Inferior parietal cortex (tissue), 1 donor: Measurements from ENCODE around the gene MMP25.
A peak's percentile ranks its signal among the peaks of the same experiment; 100 is the strongest.

Experiments used
- DNase-seq: peaks from one replicate; pipeline ENCODE4 v3.0.0-alpha.2; 2016; ENCODE audit errors: extremely low spot score

The MMP25 gene

GRCh38 chr16:3045758-3046640 is at the start of gene MMP25:
Gene MMP25, plus strand, starts transcription at chr16:3046561. Its CDS starts 357 bp downstream, at chr16:3046918.
- no peak for DNase-seq

GRCh38 chr16:2999929-3000328 is 46.4 kb upstream of the MMP25 start:
- DNase-seq, result no peak

GRCh38 chr16:3000540-3000939 is 45.8 kb upstream of the MMP25 start:
- no peak for DNase-seq

GRCh38 chr16:3001316-3001715 is 45.0 kb upstream of the MMP25 start:
- DNase-seq, result no peak

- peak; percentile 99 for DNase-seq
Measured at GRCh38 chr16:3003582-3004270, 42.6 kb upstream of the MMP25 start.

- DNase-seq, result no peak
Measured at GRCh38 chr16:3004319-3004718, 42.0 kb upstream of the MMP25 start.

- no peak for DNase-seq
Measured at GRCh38 chr16:3004781-3005284, 41.5 kb upstream of the MMP25 start.

- no peak for DNase-seq
Measured at GRCh38 chr16:3007059-3007956, 39.1 kb upstream of the MMP25 start.

GRCh38 chr16:3007957-3008689 is 38.2 kb upstream of the MMP25 start:
- DNase-seq, result no peak

GRCh38 chr16:3008690-3009037 is 37.7 kb upstream of the MMP25 start:
- DNase-seq, result no peak

GRCh38 chr16:3009568-3010390 is 36.6 kb upstream of the MMP25 start:
- no peak for DNase-seq

GRCh38 chr16:3010510-3010909 is 35.9 kb upstream of the MMP25 start:
- no peak for DNase-seq

GRCh38 chr16:3012246-3012645 is 34.1 kb upstream of the MMP25 start:
- DNase-seq, result no peak

- DNase-seq, result no peak
Measured at GRCh38 chr16:3012828-3013420, 33.4 kb upstream of the MMP25 start, which contains the start of gene CLDN9. Gene CLDN9, plus strand, starts transcription at chr16:3012923. Its CDS starts 440 bp downstream, at chr16:3013363.

GRCh38 chr16:3013491-3013951 is 32.8 kb upstream of the MMP25 start:
- no peak for DNase-seq

- no peak for DNase-seq
Measured at GRCh38 chr16:3013998-3014690, 32.2 kb upstream of the MMP25 start.

GRCh38 chr16:3014971-3015370 is 31.4 kb upstream of the MMP25 start:
- no peak for DNase-seq

GRCh38 chr16:3015865-3016521 is 30.4 kb upstream of the MMP25 start:
- DNase-seq, result no peak

- no peak for DNase-seq
Measured at GRCh38 chr16:3017344-3017743, 29.0 kb upstream of the MMP25 start.
